ENCODE measurements around the gene AREG. TPM values are rescaled to one million over a fixed set of nuclear protein-coding genes. Genes with fewer than 3 reads are reported as not detected.

The AREG gene
- total RNA-seq, 2 donors from 2014 or later = 32.7 to 54.3 TPM

DNA sequence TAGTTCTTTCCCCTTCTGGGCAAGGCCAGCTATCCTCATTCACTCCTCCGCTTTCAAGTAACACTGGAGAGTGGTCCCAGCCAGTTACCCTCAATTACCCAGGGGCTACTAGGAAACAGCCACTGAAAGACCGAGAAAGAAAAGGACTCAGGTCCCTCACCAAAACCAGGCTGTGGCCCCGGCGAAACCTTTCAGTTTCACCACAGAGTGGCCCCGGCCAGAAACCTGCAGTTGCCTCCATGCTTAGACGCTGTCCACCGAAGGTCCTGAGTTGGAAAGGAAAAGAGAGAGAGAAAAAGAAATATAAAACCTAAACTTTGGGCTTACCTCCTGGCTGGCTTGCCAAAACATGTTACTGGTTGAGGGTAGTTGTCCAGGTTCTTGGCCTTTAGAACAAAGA is 5.0 kb upstream of the AREG start:
- ATAC-seq (ENCODE audit: insufficient number of reproducible peaks, low FRiP score, low read depth) (no peak), DNase-seq (ENCODE audit: low spot score) (no peak)
- Histone ChIP-seq H3K4me1 (ENCODE audit: control insufficient read depth in 1 of 2, low read depth in 2 of 2) (no peaks in the 10 kb centered on the region), H3K27me3 (replicated peaks; ENCODE audit: insufficient read depth) (no peaks in the 10 kb centered on the region), H3K4me3 (no peak overlapping the region), H3K36me3 (no peaks in the 10 kb centered on the region), H3K27ac (no peak overlapping the region), H3K9me3 (no peaks in the 10 kb centered on the region)
- TF ChIP-seq, protein P1, sequence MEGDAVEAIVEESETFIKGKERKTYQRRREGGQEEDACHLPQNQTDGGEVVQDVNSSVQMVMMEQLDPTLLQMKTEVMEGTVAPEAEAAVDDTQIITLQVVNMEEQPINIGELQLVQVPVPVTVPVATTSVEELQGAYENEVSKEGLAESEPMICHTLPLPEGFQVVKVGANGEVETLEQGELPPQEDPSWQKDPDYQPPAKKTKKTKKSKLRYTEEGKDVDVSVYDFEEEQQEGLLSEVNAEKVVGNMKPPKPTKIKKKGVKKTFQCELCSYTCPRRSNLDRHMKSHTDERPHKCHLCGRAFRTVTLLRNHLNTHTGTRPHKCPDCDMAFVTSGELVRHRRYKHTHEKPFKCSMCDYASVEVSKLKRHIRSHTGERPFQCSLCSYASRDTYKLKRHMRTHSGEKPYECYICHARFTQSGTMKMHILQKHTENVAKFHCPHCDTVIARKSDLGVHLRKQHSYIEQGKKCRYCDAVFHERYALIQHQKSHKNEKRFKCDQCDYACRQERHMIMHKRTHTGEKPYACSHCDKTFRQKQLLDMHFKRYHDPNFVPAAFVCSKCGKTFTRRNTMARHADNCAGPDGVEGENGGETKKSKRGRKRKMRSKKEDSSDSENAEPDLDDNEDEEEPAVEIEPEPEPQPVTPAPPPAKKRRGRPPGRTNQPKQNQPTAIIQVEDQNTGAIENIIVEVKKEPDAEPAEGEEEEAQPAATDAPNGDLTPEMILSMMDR (IDR thresholded peaks at IDR 0.05) = no peak

DNA sequence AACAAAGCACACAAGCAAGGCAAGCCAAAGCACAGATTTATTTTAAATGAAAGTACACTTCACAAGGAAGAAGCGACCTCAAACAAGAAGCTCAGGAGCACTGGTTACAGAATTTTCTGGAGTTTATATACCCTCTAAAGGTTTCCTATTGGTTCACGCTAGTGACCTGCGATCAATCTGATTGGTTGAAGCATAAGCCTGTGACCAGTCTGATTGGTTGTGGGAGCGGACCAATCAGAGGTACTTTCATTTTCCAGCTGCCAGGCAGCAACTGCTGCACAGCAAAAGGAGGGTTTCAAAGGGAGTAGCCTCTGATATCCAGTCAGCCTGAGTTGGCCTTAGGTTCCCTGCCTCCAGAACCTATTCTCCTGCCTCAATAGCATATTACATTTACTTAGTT is 4.6 kb upstream of the AREG start:
- no peak for DNase-seq (ENCODE audit: low spot score)
- Histone ChIP-seq H3K9me3 (no peaks in the 10 kb centered on the region), H3K27ac (no peak overlapping the region), H3K36me3 (no peaks in the 10 kb centered on the region), H3K4me1 (ENCODE audit: control insufficient read depth in 1 of 2, low read depth in 2 of 2) (no peaks in the 10 kb centered on the region), H3K4me3 (no peak overlapping the region), H3K27me3 (replicated peaks; ENCODE audit: insufficient read depth) (no peaks in the 10 kb centered on the region)
- no peak for ATAC-seq (ENCODE audit: insufficient number of reproducible peaks, low FRiP score, low read depth)
- TF ChIP-seq, protein P1 (IDR thresholded peaks at IDR 0.05) = no peak

DNA sequence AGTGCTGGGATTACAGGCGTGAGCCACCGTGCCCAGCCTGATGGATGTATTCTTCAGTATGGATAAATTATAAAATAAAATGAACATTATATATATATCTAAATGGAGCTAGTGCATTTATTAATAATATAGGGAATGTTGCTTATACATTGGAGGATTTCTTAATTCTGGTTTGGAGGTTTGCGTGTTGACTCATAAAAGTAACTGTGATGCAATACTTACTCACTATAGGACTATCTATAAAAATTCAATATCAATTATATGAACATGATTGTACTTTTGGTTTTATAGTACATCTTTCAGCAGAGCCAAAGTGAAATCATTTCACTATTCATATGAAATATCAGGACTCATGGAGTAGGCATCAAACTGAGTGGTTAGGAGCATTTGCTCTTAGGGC is 3.2 kb upstream of the AREG start:
- Histone ChIP-seq H3K27ac (no peak overlapping the region), H3K27me3 (replicated peaks; ENCODE audit: insufficient read depth) (no peaks in the 10 kb centered on the region)
- TF ChIP-seq, protein P1 (IDR thresholded peaks at IDR 0.05) = no peak

DNA sequence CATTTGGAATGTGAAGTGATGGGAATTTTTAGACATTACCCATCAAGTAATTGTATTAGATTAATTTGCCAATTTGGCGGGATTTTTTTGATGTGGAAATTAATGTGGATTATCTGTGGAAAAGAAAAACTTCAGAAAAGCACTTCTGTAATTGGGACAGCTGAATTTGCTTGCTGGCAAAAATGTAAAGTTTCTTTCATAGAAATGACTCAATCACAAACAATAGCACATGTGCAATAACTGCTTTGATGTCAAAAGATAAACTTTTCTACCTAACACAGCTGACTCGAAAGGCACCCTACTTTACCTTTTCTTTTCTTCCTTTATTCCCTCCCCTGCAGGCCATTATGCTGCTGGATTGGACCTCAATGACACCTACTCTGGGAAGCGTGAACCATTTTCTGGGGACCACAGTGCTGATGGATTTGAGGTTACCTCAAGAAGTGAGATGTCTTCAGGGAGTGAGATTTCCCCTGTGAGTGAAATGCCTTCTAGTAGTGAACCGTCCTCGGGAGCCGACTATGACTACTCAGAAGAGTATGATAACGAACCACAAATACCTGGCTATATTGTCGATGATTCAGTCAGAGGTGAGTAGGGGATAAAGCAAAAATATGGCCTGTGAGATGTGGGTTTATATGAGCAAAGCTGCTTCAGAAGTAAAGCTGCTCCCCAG is 1.4 kb downstream of the AREG start:
- Histone ChIP-seq H3K36me3 (no peaks in the 10 kb centered on the region), H3K27ac (no peak overlapping the region), H3K4me1 (ENCODE audit: control insufficient read depth in 1 of 2, low read depth in 2 of 2) (no peaks in the 10 kb centered on the region), H3K27me3 (replicated peaks; ENCODE audit: insufficient read depth) (no peaks in the 10 kb centered on the region), H3K4me3 (no peak overlapping the region), H3K9me3 (no peaks in the 10 kb centered on the region)
- DNase-seq (ENCODE audit: low spot score) (no peak), ATAC-seq (ENCODE audit: insufficient number of reproducible peaks, low FRiP score, low read depth) (no peak)
- TF ChIP-seq, protein P1 (IDR thresholded peaks at IDR 0.05) = no peak

More for the DNA sequence above, 3.2 kb upstream of the AREG start:
- ATAC-seq (ENCODE audit: insufficient number of reproducible peaks, low FRiP score, low read depth) (no peak), DNase-seq (ENCODE audit: low spot score) (no peak)
- Histone ChIP-seq H3K4me3 (no peak overlapping the region), H3K9me3 (no peaks in the 10 kb centered on the region), H3K4me1 (ENCODE audit: control insufficient read depth in 1 of 2, low read depth in 2 of 2) (no peaks in the 10 kb centered on the region), H3K36me3 (no peaks in the 10 kb centered on the region)

DNA sequence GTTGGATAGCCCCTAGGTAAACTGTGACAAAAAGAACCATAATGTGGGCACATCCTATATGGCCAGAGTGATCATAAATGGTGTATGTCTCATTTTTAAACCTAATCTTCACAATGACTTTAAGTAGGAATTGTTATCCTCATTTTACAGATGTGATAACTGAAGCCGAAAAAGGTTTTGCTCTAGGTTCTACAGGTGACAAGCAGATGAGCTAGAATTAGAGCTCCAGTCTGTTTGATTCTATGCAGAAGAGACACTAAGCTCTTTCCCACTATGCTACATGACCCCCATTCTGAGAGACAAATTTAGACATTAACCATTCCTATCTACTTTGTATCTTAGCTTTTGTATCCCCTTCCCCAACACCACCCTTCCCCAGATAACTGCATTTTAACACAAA is 2.0 kb downstream of the AREG start:
- Histone ChIP-seq H3K27ac (no peak overlapping the region), H3K4me1 (ENCODE audit: control insufficient read depth in 1 of 2, low read depth in 2 of 2) (no peaks in the 10 kb centered on the region), H3K27me3 (replicated peaks; ENCODE audit: insufficient read depth) (no peaks in the 10 kb centered on the region), H3K9me3 (no peaks in the 10 kb centered on the region), H3K4me3 (no peak overlapping the region), H3K36me3 (no peaks in the 10 kb centered on the region)
- no peak for ATAC-seq (ENCODE audit: insufficient number of reproducible peaks, low FRiP score, low read depth)
- no peak for DNase-seq (ENCODE audit: low spot score)
- TF ChIP-seq, protein P1 (IDR thresholded peaks at IDR 0.05) = no peak

Data from thoracic aorta (tissue), 2 donors.